Fibroblast of skin of scalp (primary cell): Measurements from ENCODE around the gene COA6. TPM values are rescaled to one million over a fixed set of nuclear protein-coding genes. Genes with fewer than 3 reads are reported as not detected.
"Not testable (repeated sequence)": the region's sequence is repeated elsewhere in the genome, so short reads cannot be mapped to it uniquely, and the experiment has no call there.

Experiments
- DNase-seq: peaks from one replicate; pipeline ENCODE4 v3.0.0-alpha.2; 2013
- polyA plus RNA-seq, 2 experiments: library from polyadenylated mRNA; unstranded; fragments of 120-200 nt; gene quantifications; one replicate each; pipeline ENCODE4 v1.2.1, GENCODE V29; 2013; ENCODE audit not compliant: insufficient read length in 2 of 2

Gene COA6, protein sequence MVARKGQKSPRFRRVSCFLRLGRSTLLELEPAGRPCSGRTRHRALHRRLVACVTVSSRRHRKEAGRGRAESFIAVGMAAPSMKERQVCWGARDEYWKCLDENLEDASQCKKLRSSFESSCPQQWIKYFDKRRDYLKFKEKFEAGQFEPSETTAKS
- 25.0 TPM for polyA plus RNA-seq (2013, experiment 1 of 2; ENCODE audit: insufficient read length)
- 28.0 TPM for polyA plus RNA-seq (2013, experiment 2 of 2; ENCODE audit: insufficient read length)

DNA sequence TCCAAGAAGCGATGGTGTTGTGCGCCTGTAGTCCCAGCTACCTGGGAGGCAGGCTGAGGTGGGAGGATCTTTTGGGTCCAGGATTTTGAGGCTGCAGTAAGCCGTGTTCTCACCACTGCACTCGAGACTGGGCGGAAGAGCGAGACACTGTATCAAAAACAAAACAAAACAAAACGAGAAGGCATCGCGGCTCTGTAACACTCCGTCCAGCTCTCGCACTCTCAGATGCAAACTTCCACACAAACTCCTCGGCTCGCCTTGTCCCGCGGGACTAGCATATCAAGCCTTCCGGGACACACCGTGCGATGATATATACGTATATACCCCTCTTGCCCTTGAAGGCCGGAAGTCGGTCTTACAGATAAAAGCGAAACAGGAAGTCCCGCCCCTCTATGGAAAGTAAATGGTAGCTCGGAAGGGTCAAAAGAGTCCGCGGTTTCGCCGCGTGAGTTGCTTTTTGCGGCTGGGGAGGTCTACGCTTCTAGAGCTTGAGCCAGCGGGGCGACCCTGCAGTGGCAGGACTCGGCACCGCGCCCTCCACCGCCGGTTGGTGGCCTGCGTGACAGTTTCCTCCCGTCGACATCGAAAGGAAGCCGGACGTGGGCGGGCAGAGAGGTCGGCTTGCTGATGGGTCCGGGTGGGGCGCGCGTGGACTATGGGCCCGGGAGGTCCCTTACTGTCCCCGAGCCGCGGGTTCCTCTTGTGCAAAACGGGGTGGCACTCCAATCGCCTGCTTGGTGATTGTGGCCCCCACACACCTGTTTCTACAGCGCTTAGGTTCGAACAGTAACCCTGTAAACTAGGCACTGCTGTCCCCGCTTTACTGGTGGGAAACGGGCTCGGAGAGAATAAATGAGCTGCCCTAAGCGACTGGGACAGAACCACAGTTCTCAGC, at the start of gene COA6:
Gene COA6 (plus strand): TSS at position 393 of the 895 bp plus-strand sequence. CDS start 11 bp downstream, at position 404.
- peak; percentile 97 for DNase-seq

DNA sequence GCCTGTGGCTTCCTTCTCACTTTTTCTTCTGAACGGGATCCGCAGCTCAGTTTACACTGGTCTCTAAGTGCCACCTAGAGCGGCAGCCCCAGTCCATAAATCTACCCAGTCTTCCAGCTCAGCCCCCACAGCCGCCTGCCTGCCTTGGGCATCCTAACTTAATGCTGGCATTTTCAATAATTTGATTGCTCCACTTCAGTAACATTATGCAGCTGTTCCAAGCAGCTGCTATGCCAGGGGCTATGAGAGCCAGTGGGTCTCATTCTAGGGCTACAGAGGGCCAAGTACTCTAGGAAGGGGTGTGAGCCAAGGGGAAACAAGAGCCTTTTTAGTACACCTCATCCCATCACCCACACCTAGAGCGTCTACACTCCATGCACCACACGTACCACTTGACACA, 48.4 kb upstream of the COA6 start:
- no peak for DNase-seq

DNA sequence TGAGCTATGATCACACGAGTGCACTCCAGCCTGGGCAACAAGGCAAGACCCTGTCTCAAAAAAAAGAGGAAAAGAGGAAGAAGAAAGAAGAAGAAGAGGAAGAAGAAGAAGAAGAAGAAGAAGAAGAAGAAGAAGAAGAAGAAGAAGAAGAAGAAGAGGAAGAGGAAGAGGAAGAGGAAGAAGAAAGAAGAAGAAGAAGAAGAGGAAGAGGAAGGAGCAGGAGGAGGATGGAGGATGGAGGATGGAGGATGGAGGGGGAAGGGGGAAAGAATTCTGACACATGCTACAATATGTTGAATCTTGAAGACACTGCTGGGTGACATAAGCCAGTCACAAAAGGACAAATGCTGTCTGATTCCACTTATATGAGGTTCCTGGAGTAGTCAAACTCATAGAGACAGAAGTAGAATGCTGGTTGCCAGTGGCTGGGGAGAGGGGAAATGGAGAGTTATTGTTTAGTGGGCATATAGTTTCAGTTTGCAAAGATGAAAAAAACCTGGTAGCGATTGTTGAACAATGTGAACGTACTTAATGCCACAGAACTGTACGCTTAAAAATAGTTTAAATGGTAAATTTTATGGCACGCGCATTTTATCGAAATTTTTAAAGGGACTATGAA, 47.3 kb upstream of the COA6 start:
- DNase-seq: no peak

DNA sequence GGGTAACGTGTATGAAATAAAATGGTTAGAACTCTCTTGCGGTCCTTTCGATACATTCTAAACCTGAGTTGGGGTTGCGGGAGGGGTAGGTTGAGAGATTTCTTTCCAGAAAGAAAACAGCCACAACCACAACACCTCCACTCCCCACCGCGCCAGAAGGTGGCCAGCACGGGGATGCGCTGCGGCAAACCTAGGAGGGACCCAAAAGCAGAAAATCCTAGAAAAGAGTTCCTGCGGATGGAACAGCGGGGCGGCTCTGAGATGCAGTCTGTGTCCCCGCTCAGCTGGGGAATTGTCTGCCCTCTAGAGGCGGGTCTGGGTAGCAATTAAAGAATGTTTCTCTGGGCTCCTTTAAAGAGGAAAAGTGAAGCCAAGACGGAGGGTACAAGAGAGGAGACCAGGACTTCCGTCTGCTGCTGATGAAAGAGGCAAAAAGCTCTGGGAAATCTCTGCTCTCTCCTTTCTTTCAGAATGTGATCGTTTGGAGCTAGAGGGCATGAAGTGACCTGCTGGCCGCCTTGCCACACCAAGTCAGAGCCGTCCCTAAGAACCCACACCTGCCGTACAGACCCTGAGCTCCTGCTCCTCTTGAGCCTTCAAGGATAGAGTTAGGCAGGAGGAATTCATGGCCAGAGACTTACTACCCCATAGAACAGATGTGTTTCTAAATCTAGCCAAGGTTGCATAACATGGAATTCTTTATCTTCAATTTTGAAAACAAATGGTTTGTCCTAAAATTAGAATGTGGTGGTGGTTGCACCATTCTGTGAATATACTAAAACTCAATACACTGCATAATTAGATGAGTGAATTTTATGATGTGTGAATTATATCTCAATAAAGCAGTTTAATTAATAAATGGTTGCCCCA, 46.5 kb upstream of the COA6 start:
- DNase-seq: peak; percentile 68

DNA sequence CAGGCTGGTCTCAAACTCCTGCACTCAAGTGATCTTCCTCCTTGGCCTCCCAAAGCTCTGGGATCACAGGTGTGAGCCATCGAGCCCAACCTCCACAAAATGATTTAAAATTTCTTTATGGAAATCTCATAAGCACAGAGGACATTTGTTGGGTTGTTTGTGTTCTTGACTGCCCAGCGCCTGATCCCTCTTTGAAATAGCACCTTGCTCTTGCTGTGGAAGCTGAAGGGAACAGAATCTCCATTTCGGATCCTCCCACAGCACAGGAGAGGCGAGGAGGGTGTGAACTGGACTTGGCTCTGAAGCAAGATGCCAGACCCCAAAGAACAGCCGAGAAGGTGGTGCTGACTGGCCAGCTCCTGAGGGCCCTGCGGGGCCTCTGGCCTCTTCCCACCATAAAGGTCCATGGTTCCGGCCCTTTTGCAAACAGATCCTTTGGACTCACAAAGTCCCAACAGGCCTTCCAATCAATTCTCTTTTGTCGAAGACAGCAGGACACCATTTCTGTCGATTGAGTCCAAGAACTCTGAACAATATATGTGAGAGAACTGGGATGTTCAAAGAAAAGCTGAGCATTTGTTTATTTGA, 45.6 kb upstream of the COA6 start:
- no peak for DNase-seq

DNA sequence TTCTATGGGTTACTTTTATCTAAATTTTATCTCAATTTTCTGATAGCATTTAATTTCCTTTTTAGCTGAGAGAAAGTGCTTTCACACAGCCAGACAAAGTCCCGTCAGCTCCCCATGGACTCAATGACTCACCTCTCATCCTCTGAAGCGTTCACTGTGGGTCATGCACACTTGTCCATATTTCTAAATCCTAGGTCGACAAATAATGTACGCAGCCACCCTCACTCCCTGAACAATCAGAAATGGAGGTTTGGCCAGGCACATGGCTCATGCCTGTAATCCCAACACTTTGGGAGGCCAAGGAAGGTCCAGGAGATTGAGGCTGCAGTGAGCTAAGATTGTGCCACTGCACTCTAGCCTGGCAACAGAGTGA, 42.4 kb upstream of the COA6 start:
- no peak for DNase-seq

DNA sequence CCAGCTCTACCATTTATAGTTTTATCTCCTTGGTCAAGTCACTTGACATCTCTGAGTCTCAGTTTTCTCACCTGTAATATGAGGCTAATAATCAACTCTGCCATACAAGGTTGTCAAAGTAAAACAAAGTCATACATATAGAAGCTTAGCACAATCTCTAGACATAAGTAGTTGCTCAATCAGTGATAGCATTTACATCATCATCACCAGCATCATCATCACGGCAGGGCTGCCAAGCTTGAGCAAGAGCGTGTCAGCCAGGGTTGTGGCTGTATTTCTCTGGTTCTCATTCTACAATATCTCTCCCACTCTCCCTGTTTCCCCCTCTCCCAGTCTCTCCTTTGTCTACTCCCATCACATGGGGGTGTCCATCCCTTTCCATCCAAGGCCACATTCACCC, 41.7 kb upstream of the COA6 start:
- DNase-seq: peak; percentile 8

DNA sequence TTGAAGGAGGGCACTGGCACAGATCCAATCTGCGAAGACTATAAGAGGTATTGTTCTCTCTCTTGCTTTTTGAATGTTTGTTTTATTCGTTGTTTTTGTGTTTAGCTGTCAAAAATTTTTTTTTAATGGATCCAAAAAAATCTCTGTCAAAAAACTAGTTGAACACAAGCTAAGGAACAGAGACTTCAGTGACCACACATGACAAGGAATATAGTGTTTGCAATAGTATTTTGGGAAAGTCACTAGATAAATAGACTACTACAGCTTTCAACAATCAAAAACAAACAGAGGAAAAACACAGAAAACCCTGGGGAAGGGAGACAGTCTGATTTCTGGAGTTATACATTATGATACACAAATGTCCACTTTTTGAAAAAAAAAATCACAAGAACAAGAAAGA, 36.9 kb upstream of the COA6 start:
- DNase-seq: no peak

DNA sequence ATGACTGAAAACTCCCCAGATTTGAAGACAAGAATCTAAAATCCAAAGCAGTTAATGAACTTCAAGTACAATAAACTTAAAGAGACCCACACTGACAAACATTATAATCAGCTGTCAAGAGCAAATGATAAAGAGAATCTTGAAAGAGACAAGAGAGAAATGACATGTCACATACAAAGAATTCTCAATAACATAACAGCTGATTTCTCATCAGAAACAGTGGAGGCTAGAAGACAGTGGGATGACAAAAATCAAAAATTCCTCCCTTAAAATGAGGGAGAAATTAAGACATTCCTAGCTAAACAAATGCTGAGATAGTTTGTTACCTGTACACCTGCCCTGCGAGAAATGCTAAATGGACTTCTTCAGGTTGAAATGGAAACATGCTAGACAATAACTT, 36.0 kb upstream of the COA6 start:
- DNase-seq: no peak

DNA sequence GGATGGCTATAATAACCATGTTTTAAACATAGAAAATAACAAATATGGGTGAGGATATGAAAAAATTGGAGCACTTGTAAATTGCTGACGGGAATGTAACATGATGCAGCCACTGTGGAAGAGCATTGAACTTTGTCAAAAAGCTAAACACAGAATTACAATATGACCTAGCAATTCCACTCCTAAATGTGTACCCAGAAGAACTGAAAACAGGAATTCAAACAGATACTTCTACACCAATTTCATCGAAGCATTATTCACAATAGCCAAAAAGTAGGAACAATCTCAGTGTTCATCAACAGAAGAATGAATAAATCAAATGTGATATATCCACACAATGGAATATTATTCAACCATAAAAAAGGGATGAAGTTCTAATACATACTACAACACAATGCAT, 32.7 kb upstream of the COA6 start:
- DNase-seq: no peak

DNA sequence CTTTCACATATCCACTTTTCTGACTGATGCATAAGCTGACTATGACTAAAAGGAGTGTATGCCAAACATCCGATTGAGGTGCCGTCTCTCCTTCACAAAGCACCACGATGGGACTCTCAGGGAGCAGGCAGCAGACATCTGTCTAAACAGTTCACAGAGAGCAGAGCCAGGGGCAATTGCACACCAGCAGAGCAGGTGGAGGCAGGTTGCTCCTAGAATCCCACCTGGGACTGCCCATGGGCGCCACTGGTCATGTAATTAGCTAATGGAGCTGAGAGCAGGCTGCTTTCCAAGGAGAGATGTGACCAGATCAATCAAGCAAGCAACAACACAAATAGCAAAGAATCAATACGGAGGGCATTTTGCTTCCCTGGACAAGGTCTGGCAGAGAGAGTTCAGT, 30.5 kb upstream of the COA6 start:
- no peak for DNase-seq

DNA sequence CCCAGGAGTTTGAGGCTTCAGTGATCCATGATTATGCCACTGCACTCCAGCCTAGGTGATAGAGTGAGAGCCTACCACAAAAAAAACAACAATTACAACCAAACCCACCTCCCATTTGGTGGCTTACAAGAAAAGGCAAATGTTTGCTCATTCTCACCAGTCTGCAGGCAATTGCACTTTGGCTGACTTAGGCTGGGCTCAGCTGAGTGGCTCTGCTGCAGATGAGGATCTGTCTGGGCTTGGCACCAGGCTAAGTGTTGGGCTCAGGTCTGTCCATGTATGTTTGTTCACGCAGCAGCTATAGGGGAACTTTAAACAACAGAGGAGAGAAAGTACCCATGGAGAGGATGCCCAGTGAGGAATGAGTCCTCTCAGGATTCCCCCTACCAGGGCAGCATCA, 28.0 kb upstream of the COA6 start:
- DNase-seq: no peak

DNA sequence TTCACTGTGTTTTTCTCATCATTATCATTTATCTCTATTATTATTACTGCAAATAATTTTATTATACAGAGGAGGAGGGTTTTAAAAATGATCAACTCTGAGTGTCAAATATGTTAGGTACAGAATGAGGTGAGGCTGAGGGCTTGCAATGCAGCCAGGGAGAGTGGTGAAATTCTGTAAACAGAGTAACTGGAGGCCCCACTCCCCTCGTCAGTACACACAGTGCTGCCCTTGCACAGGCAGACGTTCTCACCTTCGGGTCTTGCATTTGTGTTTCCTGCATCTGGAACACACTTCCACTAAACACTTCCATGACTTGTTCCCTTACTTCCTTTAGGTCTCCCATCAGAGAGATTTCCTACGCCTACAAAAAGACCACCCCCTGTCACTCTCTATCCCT, 24.3 kb upstream of the COA6 start:
- DNase-seq: no peak

DNA sequence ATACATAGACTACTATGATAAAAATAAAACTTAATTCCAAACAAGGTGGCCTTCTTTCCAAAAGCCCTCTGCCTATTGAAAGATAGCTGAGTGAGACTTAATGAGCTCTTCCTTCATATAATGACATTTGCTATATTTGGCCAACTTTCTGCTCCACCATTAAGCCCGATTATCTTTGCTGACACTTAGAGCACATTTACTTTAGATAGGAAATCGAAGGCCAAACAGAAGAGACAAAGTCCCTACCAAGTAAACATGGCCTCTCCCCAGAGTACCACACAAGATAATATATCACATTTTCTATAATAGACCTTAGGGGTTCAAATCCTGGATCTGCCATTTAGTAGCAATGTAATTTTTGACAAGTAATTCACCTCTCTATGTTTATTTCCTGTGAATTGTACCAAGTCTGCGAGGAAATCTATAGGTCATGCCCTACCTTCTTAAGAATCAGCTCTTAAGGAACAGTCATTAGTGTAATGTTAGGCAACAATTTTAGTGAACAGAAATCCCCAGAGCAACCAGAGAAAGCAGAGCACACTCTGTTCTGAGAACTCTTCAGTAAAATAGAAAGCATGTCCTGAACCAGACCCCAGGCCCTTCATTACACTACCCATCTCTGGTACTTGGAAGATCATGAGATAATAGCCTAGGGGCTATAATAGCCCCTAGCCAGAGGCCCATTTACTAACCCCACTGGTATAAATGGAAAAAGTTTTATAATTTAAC, 17.3 kb upstream of the COA6 start:
- no peak for DNase-seq

DNA sequence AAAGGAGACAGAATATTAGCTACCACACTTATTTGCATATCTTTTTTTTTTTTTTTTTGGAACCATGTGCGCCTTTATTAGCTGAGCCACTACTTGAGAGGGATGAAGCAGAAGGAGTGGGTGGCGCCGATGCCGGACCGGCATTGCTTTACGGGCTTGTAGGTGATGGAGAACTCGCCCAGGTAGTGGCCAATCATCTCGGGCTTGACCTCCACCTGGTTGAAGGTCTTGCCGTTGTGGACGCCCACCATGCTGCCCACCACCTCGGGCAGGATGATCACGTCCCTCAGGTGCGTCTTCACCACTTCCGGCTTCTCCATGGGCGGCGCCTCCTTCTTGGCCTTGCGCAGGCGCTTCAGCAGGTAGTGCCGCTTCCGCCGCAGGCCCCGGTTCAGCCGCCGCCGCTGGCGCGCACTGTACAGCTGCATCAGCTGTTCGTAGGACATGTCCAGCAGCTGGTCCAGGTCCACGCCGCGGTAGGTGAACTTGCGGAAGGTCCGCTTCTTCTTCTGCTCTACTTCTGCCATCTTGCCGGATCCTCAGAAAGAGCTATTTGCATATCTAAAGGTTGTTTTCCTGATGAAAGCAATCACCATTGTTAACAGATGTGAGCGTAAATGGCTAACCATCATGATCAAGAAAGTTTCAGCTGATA, 16.5 kb upstream of the COA6 start:
- DNase-seq: not testable (repeated sequence)

DNA sequence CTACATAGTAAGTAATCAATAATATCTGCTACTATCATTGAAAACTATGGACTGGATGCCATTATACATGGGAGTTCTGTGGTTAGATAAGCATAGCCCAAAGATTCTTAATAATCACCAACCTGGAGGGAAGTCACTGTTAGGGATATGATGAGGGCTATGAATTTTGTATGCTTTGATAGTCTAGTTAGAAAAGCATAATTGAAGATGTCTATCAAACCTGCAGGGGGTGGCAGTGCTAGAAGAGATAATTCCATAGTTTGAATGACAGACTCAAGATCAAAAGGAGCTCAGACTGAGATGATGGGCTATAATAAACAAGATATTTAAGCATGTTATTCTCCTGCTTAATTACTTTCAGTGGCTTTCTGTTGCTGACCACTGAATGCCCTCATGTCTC, 15.4 kb upstream of the COA6 start:
- no peak for DNase-seq

DNA sequence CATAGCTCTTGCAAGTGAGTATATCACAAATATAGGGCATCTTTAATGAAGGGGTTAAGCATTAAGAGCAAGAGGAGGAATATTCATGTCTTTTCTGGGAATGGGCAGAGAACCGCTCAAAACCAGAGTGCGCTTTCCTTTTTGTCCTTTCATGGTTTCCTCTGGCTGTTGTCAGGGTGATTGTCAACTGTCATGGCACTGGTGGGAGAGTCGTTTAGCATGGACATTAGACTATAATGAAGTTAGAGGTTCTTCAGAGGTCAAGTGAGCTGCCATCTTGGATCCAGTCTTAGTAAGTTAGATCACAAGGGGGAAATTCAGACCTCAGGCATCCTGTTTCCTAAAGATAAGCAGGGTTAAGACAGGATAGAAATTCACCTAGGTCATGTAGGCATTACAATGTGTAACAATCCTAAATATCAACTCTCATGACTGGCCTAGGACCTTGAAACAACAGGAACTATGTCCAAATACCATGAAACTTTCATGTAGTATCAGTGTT, 12.1 kb upstream of the COA6 start:
- no peak for DNase-seq

DNA sequence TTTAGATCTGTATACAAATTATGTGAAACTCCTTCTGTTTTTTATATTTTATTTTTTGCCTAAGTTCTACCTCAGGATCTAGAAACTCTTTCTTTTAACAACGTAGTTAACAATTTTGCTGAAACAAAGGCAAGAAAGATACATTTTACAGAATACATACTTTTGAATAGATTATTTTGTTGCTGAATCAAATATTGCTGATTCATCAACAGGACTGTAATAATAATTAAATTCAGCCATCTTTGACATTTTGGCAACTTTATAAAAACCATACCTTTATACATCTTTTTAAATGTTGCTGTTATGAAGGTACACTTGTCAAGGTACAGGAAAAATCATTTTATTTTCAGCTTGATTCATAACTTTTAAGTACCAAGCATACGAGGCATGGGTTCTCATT, 10.7 kb upstream of the COA6 start:
- DNase-seq: no peak

DNA sequence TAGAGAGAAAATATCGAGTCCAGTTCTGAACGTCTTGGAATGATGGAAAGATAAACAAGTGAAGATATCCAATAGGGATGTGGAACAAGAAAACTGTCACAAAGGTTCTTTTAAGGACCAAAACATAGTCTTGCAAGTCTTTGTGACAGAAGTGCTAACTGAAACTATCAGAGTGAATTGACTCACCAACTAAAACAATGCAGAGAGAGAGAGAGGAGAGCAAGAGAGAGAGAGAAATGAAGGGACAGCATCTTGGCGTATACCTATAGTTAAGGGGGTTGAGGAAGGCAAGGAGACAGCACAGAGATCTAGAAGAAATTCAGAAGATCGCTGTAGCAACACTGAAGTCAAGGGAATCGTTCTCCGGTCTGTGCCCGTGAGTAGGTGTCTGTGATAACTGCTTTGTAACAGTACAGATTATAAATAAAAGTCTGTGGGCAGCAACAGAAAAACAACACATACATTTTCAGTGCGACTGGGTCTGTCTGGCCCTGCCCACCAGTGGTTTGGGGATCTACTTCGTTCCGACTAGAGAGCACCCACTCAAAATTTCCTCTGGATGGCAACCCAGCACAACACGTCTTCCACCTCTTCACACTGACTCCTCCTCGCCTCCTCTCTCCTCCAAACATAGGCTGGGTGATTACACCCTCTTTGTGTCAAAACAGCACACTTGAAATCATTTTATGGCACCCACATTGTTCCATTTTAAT, 4.8 kb upstream of the COA6 start:
- DNase-seq: no peak

DNA sequence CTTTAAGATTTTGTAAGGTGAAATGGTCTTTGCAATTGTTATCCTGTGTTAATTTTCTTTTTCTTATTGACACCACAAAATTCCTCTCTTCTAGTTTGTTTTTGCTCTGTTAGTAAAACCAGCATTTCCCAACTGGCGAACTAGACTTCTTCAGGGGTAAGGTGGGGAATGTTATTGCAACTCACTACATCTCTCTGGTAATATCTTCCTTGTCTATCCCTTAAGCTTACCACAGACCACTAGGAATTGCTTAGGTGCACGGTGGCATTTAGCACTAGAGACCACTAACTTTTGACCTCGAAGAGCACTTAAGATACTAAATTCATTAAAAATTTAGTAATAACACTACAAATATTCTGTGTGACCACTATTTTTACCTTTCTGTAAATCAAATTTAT, 4.2 kb upstream of the COA6 start:
- DNase-seq: no peak
